ENCODE data around the gene NRDC. TPM values are rescaled to one million over a fixed set of nuclear protein-coding genes. Genes with fewer than 3 reads are reported as not detected.
A peak's percentile ranks its signal among the peaks of the same experiment; 100 is the strongest.

NRDC gene
- total and polyA plus RNA-seq, 2 experiments from 2014 or later = 129 to 217 TPM

GRCh38 chr1:51843948-51844347 is 34.6 kb downstream of the NRDC start:
- peaks cover 18% of the 10 kb centered on the region for H3K4me1 ChIP-seq (ENCODE audit: insufficient read depth)
- no peaks in the 10 kb centered on the region for H3F3A ChIP-seq (replicated peaks; ENCODE audit: low read depth)
- H4K20me1 ChIP-seq (replicated peaks; ENCODE audit: insufficient read depth) = no peaks in the 10 kb centered on the region
- Mint-ChIP-seq H3K27ac (peak overlapping the region; percentile 82), H3K4me1 (peaks cover 27% of the 10 kb centered on the region), H3K27me3 (ENCODE audit: insufficient read depth, low read depth, poor library complexity) (peaks cover 2% of the 10 kb centered on the region), H3K36me3 (ENCODE audit: low read depth) (peaks cover 24% of the 10 kb centered on the region), H3K9me3 (peaks cover 10% of the 10 kb centered on the region), H3K4me3 (peak overlapping the region; percentile 35; the same call in 2 of the 3 replicates)
- TF ChIP-seq CREB1 (CRISPR knock-in tag; IDR thresholded peaks at IDR 0.05; ENCODE audit: low read depth) (no peak), STAT1 (IDR thresholded peaks at IDR 0.05; ENCODE audit: unreplicated experiment) (no peak), ETS1 (IDR thresholded peaks at IDR 0.05) (no peak), POLR2AphosphoS5 (IDR thresholded peaks at IDR 0.05; ENCODE audit: low read depth) (no peak), CTCF (conservative IDR thresholded peaks at IDR 0.05; ENCODE audit: low read depth in 2 of 2) (no peak), ZNF331 (CRISPR knock-in tag; IDR thresholded peaks at IDR 0.05; ENCODE audit: low read depth) (no peak), REST (IDR thresholded peaks at IDR 0.05; ENCODE audit: unreplicated experiment) (no peak), JUNB (IDR thresholded peaks at IDR 0.05; ENCODE audit: unreplicated experiment) (no peak), NANOG (IDR thresholded peaks at IDR 0.05; ENCODE audit: borderline replicate concordance) (no peak)
- peaks cover 58% of the 10 kb centered on the region for H3K79me2 ChIP-seq (replicated peaks; ENCODE audit: insufficient read depth)
- ATAC-seq (peak; percentile 87), DNase-seq (ENCODE audit: low spot score) (peak; percentile 58)
- H3K4me2 ChIP-seq = peak overlapping the region; percentile 31
- H3K9me2 ChIP-seq (ENCODE audit: insufficient read depth) = no peaks in the 10 kb centered on the region; the same call in 1 of the 2 replicates
- peak overlapping the region; percentile 82 for H3K27ac ChIP-seq (ENCODE audit: low read depth)
- H3K4me3 ChIP-seq = no peak overlapping the region
- H3K36me3 ChIP-seq (ENCODE audit: insufficient read depth) = peaks cover 6% of the 10 kb centered on the region
- no peaks in the 10 kb centered on the region for H3K27me3 ChIP-seq (ENCODE audit: insufficient read depth)
- H2AFZ ChIP-seq = no peak overlapping the region

GRCh38 chr1:51842261-51842660 is 36.3 kb downstream of the NRDC start:
- H3K4me1 Mint-ChIP-seq = peaks cover 27% of the 10 kb centered on the region
- no peak overlapping the region for H3K27ac ChIP-seq (ENCODE audit: low read depth)
- TF ChIP-seq ZNF331 (CRISPR knock-in tag; IDR thresholded peaks at IDR 0.05; ENCODE audit: low read depth) (no peak), STAT1 (IDR thresholded peaks at IDR 0.05; ENCODE audit: unreplicated experiment) (no peak), ZNF462 (CRISPR knock-in tag; IDR thresholded peaks at IDR 0.05) (no peak)

More at GRCh38 chr1:51842261-51842660, 36.3 kb downstream of the NRDC start:
- Histone ChIP-seq H3K27me3 (ENCODE audit: insufficient read depth) (no peaks in the 10 kb centered on the region), H3K79me2 (replicated peaks; ENCODE audit: insufficient read depth) (peaks cover 44% of the 10 kb centered on the region), H3K9me2 (ENCODE audit: insufficient read depth) (no peaks in the 10 kb centered on the region; the same call in 1 of the 2 replicates), H3K4me1 (ENCODE audit: insufficient read depth) (peaks cover 18% of the 10 kb centered on the region), H3K4me3 (no peak overlapping the region), H3K36me3 (ENCODE audit: insufficient read depth) (peaks cover 6% of the 10 kb centered on the region), H3F3A (replicated peaks; ENCODE audit: low read depth) (no peaks in the 10 kb centered on the region), H4K20me1 (replicated peaks; ENCODE audit: insufficient read depth) (no peaks in the 10 kb centered on the region), H3K4me2 (no peak overlapping the region), H2AFZ (no peak overlapping the region)
- Mint-ChIP-seq H3K9me3 (peaks cover 7% of the 10 kb centered on the region), H3K27ac (no peak overlapping the region), H3K36me3 (ENCODE audit: low read depth) (peaks cover 17% of the 10 kb centered on the region), H3K27me3 (ENCODE audit: insufficient read depth, low read depth, poor library complexity) (peaks cover 2% of the 10 kb centered on the region), H3K4me3 (no peak overlapping the region)
- ATAC-seq (no peak), DNase-seq (ENCODE audit: low spot score) (no peak)

Measured in GM23338 (cell line).